A673 (cell line): ENCODE data around the gene RRP1B.

Experiments
- EZH2 ChIP-seq: fragments of 200-600 bp; sonication (generic); IDR thresholded peaks from 2 replicates; pipeline ENCODE4 v1.6.1; 2017; ENCODE audit warnings: borderline replicate concordance, low read depth, mild to moderate bottlenecking, mixed read lengths, antibody characterized with exemption, low read length; ENCODE audit not compliant: poor library complexity, severe bottlenecking
- TF ChIP-seq, protein P1 (sequence below): fragments of 300-800, 200-600 bp; sonication (generic); conservative IDR thresholded peaks from 2 replicates; pipeline ENCODE4 v1.5.1; 2017; ENCODE audit warnings: low read depth, mild to moderate bottlenecking, antibody characterized with exemption, low read length, moderate library complexity, mixed read lengths

DNA sequence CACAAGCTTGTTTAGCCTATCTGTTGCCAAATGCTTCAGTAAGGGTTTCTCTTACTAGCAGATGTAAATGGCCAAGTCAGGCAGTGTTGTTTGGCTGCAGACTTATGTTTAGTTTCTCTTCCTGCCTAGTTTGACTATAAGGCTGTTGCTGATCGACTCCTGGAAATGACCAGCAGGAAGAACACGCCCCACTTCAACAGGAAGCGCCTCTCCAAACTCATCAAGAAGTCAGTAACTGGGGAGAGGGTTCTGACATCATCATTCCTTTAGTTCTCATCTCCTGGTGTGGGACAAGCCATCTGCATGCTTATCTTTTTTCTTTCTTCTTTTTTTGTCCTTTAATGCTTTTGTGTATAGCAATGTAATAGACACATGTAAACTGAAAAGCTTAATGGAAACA is 25.1 kb downstream of the RRP1B start:
- TF ChIP-seq, protein P1, sequence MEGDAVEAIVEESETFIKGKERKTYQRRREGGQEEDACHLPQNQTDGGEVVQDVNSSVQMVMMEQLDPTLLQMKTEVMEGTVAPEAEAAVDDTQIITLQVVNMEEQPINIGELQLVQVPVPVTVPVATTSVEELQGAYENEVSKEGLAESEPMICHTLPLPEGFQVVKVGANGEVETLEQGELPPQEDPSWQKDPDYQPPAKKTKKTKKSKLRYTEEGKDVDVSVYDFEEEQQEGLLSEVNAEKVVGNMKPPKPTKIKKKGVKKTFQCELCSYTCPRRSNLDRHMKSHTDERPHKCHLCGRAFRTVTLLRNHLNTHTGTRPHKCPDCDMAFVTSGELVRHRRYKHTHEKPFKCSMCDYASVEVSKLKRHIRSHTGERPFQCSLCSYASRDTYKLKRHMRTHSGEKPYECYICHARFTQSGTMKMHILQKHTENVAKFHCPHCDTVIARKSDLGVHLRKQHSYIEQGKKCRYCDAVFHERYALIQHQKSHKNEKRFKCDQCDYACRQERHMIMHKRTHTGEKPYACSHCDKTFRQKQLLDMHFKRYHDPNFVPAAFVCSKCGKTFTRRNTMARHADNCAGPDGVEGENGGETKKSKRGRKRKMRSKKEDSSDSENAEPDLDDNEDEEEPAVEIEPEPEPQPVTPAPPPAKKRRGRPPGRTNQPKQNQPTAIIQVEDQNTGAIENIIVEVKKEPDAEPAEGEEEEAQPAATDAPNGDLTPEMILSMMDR = no peak
- TF ChIP-seq EZH2 = no peak
